WTC11 (cell line): ENCODE results near the gene DECR2. TPM values are rescaled to one million over a fixed set of nuclear protein-coding genes. Genes with fewer than 3 reads are reported as not detected.

Experiments
- ATAC-seq: fragments of 200-7000 bp; cut with Tn5 transposase; 2 replicates; pipeline ENCODE4 v1.10.0; 2021; ENCODE audit warnings: mild to moderate bottlenecking, moderate library complexity
- CTCF ChIA-PET: fragments of 300-600 bp; sonication (Branson Sonifier 250); formaldehyde crosslinking; loops from one replicate; lab custom pipeline; 2021; ENCODE audit warnings: antibody characterized with exemption; lab: Charles Lee
- POLR2A ChIA-PET: fragments of 350-600 bp; sonication (Branson Sonifier 250); formaldehyde crosslinking; loops from one replicate; lab custom pipeline; 2021; ENCODE audit warnings: antibody characterized with exemption; lab: Charles Lee
- DNase-seq: peaks from one replicate; pipeline ENCODE4 v3.0.0; 2021; ENCODE audit warnings: low spot score
- H3K27ac Mint-ChIP-seq: 2 replicates; pipeline ENCODE4 v1.8.0; 2021; ENCODE audit warnings: mixed read lengths
- H3K27me3 Mint-ChIP-seq: 2 replicates; pipeline ENCODE4 v1.8.0; 2021; ENCODE audit warnings: low read depth, mild to moderate bottlenecking, moderate library complexity, mixed read lengths
- H3K36me3 Mint-ChIP-seq: 2 replicates; pipeline ENCODE4 v1.8.0; 2021; ENCODE audit warnings: mixed read lengths
- H3K4me1 Mint-ChIP-seq: 2 replicates; pipeline ENCODE4 v1.8.0; 2022; ENCODE audit warnings: mixed read lengths
- H3K4me3 Mint-ChIP-seq: 2 replicates; pipeline ENCODE4 v1.8.0; 2021; ENCODE audit warnings: mild to moderate bottlenecking, moderate library complexity, mixed read lengths
- H3K9me3 Mint-ChIP-seq: 2 replicates; pipeline ENCODE4 v1.8.0; 2021; ENCODE audit warnings: mixed read lengths
- E2F1 ChIP-seq: sonication (generic); formaldehyde crosslinking; IDR thresholded peaks from 2 replicates; pipeline ENCODE4 v1.8.0; 2022; ENCODE audit warnings: mild to moderate bottlenecking, missing genetic modification reagents
- E2F4 ChIP-seq: sonication (generic); formaldehyde crosslinking; IDR thresholded peaks from 2 replicates; pipeline ENCODE4 v1.8.1; 2022; ENCODE audit warnings: low read depth, mild to moderate bottlenecking, moderate library complexity, missing genetic modification reagents, borderline replicate concordance
- ELF4 ChIP-seq: sonication (generic); formaldehyde crosslinking; IDR thresholded peaks from 2 replicates; pipeline ENCODE4 v1.8.1; 2022; ENCODE audit warnings: low read depth, mild to moderate bottlenecking, moderate library complexity, missing genetic modification reagents
- ERG ChIP-seq: fragments of 250-450 bp; sonication (Bioruptor Pico); IDR thresholded peaks from 2 replicates; pipeline ENCODE4 v1.8.0; 2021; ENCODE audit warnings: mild to moderate bottlenecking
- ESRRA ChIP-seq: sonication (generic); formaldehyde crosslinking; IDR thresholded peaks from 2 replicates; pipeline ENCODE4 v1.8.1; 2022; ENCODE audit warnings: mild to moderate bottlenecking, missing genetic modification reagents, borderline replicate concordance
- FOXJ3 ChIP-seq: sonication (generic); formaldehyde crosslinking; IDR thresholded peaks from 2 replicates; pipeline ENCODE4 v1.9.0; 2021; ENCODE audit warnings: missing genetic modification reagents, mild to moderate bottlenecking, borderline replicate concordance
- GRHL2 ChIP-seq: fragments of 250-450 bp; sonication (Bioruptor Pico); IDR thresholded peaks from 2 replicates; pipeline ENCODE4 v1.8.0; 2022; ENCODE audit warnings: mild to moderate bottlenecking, moderate library complexity; ENCODE audit not compliant: insufficient replicate concordance, severe bottlenecking
- HMGXB4 ChIP-seq: sonication (generic); formaldehyde crosslinking; IDR thresholded peaks from 2 replicates; pipeline ENCODE4 v1.8.1; 2023; ENCODE audit warnings: mild to moderate bottlenecking, moderate library complexity, missing genetic modification reagents
- JUN ChIP-seq: sonication (generic); formaldehyde crosslinking; IDR thresholded peaks from 2 replicates; pipeline ENCODE4 v1.8.0; 2023; ENCODE audit warnings: mild to moderate bottlenecking, missing genetic modification reagents
- MAX ChIP-seq: sonication (generic); formaldehyde crosslinking; IDR thresholded peaks from 2 replicates; pipeline ENCODE4 v1.8.0; 2022; ENCODE audit warnings: mild to moderate bottlenecking, missing genetic modification reagents
- OVOL2 ChIP-seq: fragments of 250-450 bp; sonication (Bioruptor Pico); IDR thresholded peaks from 2 replicates; pipeline ENCODE4 v1.9.0; 2021; ENCODE audit warnings: mild to moderate bottlenecking, borderline replicate concordance
- PRDM15 ChIP-seq: sonication (generic); formaldehyde crosslinking; IDR thresholded peaks from 2 replicates; pipeline ENCODE4 v1.8.0; 2022; ENCODE audit warnings: missing genetic modification reagents
- PRRX2 ChIP-seq: fragments of 250-450 bp; sonication (Bioruptor Pico); IDR thresholded peaks from 2 replicates; pipeline ENCODE4 v1.8.0; 2021; ENCODE audit warnings: mild to moderate bottlenecking
- TP53 ChIP-seq: sonication (generic); formaldehyde crosslinking; IDR thresholded peaks from 2 replicates; pipeline ENCODE4 v1.8.1; 2023; ENCODE audit warnings: mild to moderate bottlenecking, missing genetic modification reagents
- ZBTB43 ChIP-seq: sonication (generic); formaldehyde crosslinking; IDR thresholded peaks from 2 replicates; pipeline ENCODE4 v1.8.1; 2023; ENCODE audit warnings: mild to moderate bottlenecking, missing genetic modification reagents
- ZNF138 ChIP-seq: sonication (generic); formaldehyde crosslinking; conservative IDR thresholded peaks from 2 replicates; pipeline ENCODE4 v1.8.1; 2022; ENCODE audit warnings: mild to moderate bottlenecking, moderate library complexity, missing genetic modification reagents
- ZNF416 ChIP-seq: fragments of 250-450 bp; sonication (Bioruptor Pico); IDR thresholded peaks from 2 replicates; pipeline ENCODE4 v1.9.0; 2021; ENCODE audit warnings: mild to moderate bottlenecking, inconsistent platforms
- ZSCAN18 ChIP-seq: fragments of 250-450 bp; sonication (Bioruptor Pico); IDR thresholded peaks from 2 replicates; pipeline ENCODE4 v2.1.2; 2022; ENCODE audit warnings: mild to moderate bottlenecking, moderate library complexity
- total RNA-seq: library from RNA; stranded (reverse); gene quantifications from 3 replicates; pipeline ENCODE4 v1.2.3, GENCODE V29; 2021

Gene DECR2
- total RNA-seq, 1 experiment from 2014 or later: 43.6 TPM

- TF ChIP-seq ZSCAN18 (CRISPR knock-in tag) (no peak), ERG (CRISPR knock-in tag) (no peak), ZBTB43 (CRISPR knock-in tag) (no peak), ZNF416 (no peak), ESRRA (CRISPR knock-in tag) (no peak), PRRX2 (CRISPR knock-in tag) (no peak)
- TF ChIP-seq, all 79 proteins: peak for 0
These were observed 21.0 kb upstream of the DECR2 start (continued) for GRCh38 chr16:380762-381011.

GRCh38 chr16:381012-381788 is 20.5 kb upstream of the DECR2 start:
- no peaks in the 10 kb centered on the region for H3K9me3 Mint-ChIP-seq
- TF ChIP-seq OVOL2: no peak
- TF ChIP-seq GRHL2 (CRISPR knock-in tag): no peak
- no peak for TF ChIP-seq ELF4 (CRISPR knock-in tag)
- 0 out of 2 replicates have a peak, but pooled peaks have one; percentile 49 for TF ChIP-seq E2F4 (CRISPR knock-in tag)
- TF ChIP-seq HMGXB4 (CRISPR knock-in tag): peak; percentile 53; the same call in 1 of the 2 replicates
- no peak for TF ChIP-seq ZNF138
- TF ChIP-seq MAX (CRISPR knock-in tag): 0 out of 2 replicates have a peak, but pooled peaks have one; percentile 19
- TF ChIP-seq JUN: no peak
- no peak for TF ChIP-seq PRDM15 (CRISPR knock-in tag)
- no peak for TF ChIP-seq E2F1 (CRISPR knock-in tag)
- peak; percentile 15; the same call in 1 of the 2 replicates for TF ChIP-seq TP53 (CRISPR knock-in tag)
- no peak for TF ChIP-seq FOXJ3 (CRISPR knock-in tag)
- H3K36me3 Mint-ChIP-seq: peaks cover 1% of the 10 kb centered on the region
- ChIA-PET CTCF (interaction anchor here (0.7 to 2.6 kb wide), 7 partner anchors 10 to 168 kb away, joined by 3 to 13 read pairs (median 5); partner anchors contain the start of gene AXIN1), POLR2A (interaction anchor here (0.8 to 1.3 kb wide), 2 partner anchors 19 to 198 kb away, joined by 3 read pairs; no protein-coding TSS in a partner anchor)
- ATAC-seq: no peak
- no peak overlapping the region for H3K27ac Mint-ChIP-seq
- H3K4me1 Mint-ChIP-seq: peaks cover 32% of the 10 kb centered on the region
- no peaks in the 10 kb centered on the region for H3K27me3 Mint-ChIP-seq
- DNase-seq: peak; percentile 53
- H3K4me3 Mint-ChIP-seq: peak overlapping the region; percentile 79
